HG03280 (cell line): ENCODE measurements around the gene SPAG5.

Source experiments
- ATAC-seq: cut with Tn5 transposase; IDR thresholded peaks from one replicate; pipeline ENCODE4 v1.9.1; 2021; ENCODE audit warnings: mild to moderate bottlenecking, moderate library complexity; ENCODE audit not compliant: unreplicated experiment

The SPAG5 gene

DNA sequence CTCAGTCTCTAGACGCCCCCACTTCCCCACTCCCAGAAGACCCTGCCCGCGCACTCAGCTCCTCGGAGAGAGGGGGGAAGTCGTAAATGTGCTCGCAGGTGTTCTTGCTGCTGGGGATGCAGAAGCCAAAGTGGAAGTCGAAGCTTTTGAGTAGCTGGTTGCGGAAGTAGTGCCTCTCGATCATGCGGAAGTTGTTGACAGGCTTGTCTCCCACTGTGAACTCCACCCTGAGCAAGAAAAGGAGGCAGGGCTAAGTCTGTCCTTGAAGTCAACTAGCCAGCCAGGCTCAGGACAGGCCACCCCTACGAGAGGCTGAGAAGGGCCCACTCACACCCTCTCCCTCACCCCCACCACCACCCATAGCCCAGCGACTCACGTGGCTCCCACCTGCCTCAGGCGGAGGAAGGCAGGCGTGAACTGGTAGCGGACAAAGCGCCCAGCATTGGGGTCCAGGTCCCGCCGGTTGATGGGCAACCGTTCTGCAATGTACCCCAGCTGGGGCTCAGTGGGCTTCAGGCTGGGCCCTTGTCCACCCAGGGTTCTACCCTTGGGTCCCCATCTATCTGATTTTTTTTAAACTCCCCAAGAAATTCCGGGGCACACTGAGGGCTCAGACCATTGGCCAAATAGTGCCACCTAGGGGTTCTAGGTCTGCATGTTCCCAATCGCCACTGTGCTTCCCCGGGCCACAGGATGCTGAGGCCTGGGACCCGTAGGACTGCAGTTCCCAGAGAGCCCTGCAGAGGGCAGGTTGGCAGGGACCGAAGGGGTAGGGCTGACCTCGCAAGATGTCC, 51.0 kb downstream of the SPAG5 start:
- ATAC-seq, result peak; percentile 39

DNA sequence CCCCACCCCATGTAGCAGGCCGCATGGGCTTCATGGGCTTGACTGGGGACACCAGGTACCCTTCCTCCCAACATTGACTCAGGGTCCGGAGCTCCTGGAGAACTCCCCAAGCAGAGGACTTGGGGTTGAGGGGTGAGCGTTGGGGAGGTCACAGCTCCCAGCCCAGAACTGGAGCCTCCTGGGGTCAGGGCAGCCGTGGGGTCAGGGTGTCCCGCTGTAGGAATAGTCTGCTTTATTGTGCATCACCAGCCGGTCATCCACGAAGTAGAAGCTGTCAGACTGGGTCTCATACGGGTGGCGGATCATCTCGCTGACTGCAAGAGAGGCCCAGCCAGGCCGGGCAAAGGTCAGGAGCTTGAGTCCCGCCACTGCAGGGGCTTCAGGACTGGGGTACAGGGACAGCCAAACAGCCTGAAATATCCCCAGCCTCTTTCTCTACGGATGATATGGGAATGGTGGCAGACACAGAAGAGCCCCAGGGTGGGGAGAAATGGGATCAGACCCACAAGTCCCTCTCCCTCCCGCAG, 51.7 kb downstream of the SPAG5 start:
- no peak for ATAC-seq

- ATAC-seq, result no peak
Measured at GRCh38 chr17:28545787-28546415, 52.9 kb downstream of the SPAG5 start.

GRCh38 chr17:28545141-28545503, 53.7 kb downstream of the SPAG5 start:
- ATAC-seq, result no peak

- ATAC-seq, result no peak
Measured at GRCh38 chr17:28544402-28545140, 54.3 kb downstream of the SPAG5 start.

- no peak for ATAC-seq
Measured at GRCh38 chr17:28541439-28541838, 57.4 kb downstream of the SPAG5 start.

- no peak for ATAC-seq
Measured at GRCh38 chr17:28540231-28540630, 58.6 kb downstream of the SPAG5 start.

- ATAC-seq, result no peak
Measured at GRCh38 chr17:28538296-28538895, 60.4 kb downstream of the SPAG5 start.

DNA sequence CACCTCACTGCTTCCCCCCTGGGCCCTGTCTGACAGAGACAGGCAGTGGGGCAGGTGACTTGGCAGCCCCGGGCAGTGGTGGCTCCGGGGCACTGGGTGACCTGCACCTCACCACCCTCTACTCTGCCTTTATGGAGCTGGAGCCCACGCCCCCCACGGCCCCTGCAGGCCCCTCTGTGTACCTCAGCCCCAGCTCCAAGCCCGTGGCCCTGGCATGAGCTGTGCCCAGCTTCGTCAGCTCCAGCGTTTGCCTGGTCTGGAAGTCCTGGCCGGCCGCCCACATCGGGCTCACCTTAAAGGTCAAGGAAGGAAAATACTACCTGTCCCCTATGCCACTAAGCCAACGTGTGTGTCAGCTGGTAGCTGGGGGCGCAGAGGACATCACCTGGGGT, 61.6 kb downstream of the SPAG5 start:
- no peak for ATAC-seq

GRCh38 chr17:28536532-28537218, 62.1 kb downstream of the SPAG5 start:
- ATAC-seq, result no peak

DNA sequence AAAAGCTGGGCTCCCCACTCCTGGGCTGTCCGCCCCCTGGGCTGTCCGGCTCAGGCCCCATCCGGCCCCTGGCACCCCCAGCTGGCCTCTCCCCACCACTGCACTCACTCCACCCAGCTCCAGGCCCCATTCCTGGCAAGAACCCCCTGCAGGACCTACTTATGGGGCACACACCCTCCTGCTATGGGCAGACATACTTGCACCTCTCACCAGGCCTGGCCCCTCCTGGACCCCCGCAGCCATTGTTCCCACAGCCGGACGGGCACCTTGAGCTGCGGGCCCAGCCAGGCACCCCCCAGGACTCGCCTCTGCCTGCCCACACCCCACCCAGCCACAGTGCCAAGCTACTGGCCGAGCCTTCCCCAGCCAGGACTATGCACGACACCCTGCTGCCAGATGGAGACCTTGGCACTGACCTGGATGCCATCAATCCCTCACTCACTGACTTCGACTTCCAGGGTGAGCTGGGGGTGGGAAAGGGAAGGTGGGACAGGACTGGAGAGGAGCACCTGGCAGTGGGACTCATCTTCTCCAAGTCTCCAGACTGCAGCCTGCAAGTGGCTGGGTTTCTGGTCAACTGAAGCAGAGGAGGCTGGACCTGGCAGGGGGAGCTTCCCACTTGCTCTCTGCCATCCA, 64.0 kb downstream of the SPAG5 start:
- ATAC-seq, result no peak

DNA sequence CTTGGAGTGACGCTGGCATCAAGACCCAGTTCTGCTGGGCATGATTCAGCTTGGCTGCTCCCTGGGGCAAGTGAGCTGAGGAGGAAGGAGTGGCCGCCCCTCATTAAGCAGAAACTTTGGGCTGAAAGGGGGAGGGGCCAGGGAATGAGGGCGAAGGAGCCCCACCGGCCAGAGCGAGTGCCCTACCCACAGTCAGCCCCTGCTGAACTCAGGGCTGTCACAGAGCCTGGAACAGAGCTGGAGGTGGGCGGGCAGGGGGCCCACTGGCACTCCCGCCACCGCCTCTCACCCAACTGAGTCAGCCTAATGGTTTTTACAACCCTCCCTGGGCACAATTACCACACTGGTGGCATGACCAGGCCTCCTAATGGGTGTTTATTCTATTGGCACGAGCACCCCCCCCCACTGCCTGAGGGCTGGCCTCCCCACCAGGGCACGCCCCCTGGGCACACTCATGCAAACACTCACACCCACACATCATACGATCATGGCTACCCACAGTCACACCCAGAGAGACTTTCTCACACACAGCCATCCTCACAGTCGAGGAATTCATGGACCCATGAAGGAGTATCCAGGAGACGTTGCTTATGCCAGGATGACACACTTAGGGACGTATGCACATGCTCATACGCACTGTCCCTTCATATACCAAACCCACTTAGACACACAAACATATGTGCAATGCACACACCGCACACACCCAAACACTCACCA, 65.6 kb downstream of the SPAG5 start:
- ATAC-seq, result no peak

- no peak for ATAC-seq
Measured at GRCh38 chr17:28532050-28532960, 66.5 kb downstream of the SPAG5 start.

DNA sequence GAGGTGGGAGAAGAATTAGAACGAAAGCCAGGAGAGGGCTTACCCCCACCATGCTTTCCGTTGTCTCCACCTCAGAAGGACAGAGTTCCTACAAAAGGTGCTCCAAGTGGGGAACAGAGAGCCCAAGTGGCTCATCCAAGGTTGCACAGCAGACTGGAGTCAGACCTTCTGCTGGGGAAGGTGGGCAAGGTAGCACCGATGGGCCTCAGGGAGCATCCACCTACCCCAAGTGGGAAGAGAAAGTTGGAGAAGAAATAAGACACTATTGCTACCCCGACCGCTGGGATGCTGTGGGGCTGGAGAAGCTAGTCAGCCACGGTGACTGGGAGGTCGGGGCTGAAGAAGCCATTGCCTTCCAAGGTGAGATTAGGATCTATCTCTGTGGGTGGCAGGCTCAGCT, 67.9 kb downstream of the SPAG5 start:
- ATAC-seq, result no peak

- ATAC-seq, result no peak
Measured at GRCh38 chr17:28530250-28530649, 68.6 kb downstream of the SPAG5 start.

DNA sequence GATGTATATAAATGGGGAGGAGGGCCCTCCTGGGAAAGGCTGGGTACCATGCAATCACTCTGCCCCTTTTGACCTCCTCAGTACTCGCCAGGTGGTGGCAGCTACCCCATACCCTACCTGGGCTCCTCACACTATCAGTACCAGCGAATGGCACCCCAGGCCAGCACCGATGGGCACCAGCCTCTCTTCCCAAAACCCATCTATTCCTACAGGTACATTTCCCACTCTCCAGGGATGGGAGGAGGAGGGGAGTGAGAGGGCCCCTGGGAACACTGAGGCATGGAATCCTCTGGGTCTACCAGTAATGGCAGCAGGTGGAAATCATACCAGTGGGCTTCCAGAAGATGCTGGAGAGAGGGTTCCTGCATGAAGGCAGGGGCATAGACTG, 69.8 kb downstream of the SPAG5 start:
- ATAC-seq, result no peak

DNA sequence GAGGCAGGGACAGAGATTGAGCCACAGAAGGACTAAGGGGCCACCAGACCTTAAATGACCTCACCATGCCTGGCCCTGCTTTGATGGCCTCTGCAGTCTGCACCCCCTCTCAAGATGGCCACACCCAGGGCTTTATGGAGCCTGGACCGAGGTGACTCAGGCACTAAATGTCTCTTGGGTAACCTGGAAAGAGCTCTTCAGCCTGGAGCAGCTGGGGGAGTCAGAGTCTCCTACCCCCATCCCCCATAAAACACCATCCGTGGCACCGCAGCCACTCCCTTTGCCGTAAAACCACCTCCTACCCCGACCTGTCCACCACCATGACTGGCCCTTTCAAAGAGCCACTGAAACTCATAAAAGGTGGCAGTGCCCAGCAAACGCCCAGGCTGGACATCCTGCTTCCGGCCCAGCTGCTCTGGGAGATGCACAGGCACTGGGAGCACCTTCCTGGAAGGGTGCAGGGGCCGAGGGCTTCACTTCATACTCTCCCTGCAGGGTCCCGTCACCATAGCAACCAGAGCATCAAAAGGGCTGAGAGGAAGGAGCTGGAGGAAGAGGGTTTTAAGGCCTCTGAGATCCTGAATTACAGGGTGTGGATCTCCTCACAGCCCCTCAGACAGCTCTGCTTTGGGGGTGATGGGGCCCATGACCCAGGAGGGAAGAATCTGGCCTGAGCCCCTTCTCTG, 70.4 kb downstream of the SPAG5 start:
- ATAC-seq, result no peak

GRCh38 chr17:28527859-28528258, 71.0 kb downstream of the SPAG5 start:
- ATAC-seq, result no peak
